Panc1 (cell line): ENCODE measurements around the gene ZNF558.
A peak's percentile ranks its signal among the peaks of the same experiment; 100 is the strongest.

ENCODE experiments used
- CTCF ChIP-seq: fragments of 450-650 bp; IDR thresholded peaks from 2 replicates; pipeline ENCODE4 v1.5.1; 2017; ENCODE audit warnings: mild to moderate bottlenecking
- POLR2AphosphoS5 ChIP-seq: IDR thresholded peaks from 2 replicates; pipeline ENCODE4 v1.6.1; 2012; ENCODE audit warnings: mild to moderate bottlenecking, low read depth, low read length, moderate library complexity

- TF ChIP-seq CTCF (peak; percentile 52; the same call in 1 of the 2 replicates), POLR2AphosphoS5 (peak; percentile 85)
These were observed at the start of gene ZNF558, which contains the start of gene MBD3L1 for GRCh38 chr19:8832132-8833021.
